Measurements from ENCODE around the gene RNPEP. TPM values are rescaled to one million over a fixed set of nuclear protein-coding genes. Genes with fewer than 3 reads are reported as not detected.
"Not testable (repeated sequence)": the region's sequence is repeated elsewhere in the genome, so short reads cannot be mapped to it uniquely, and the experiment has no call there.

RNPEP gene
- total RNA-seq, 1 donor from 2014 or later, result 18.7 TPM

GRCh38 chr1:202018468-202019234, 36.2 kb downstream of the RNPEP start:
- intact Hi-C loops (cut with DNase I), result no loop called here
- DNase-seq (ENCODE audit: missing footprints), result no peak
- ATAC-seq, result peak; percentile 27

- DNase-seq (ENCODE audit: missing footprints); intact Hi-C loops (cut with DNase I); ATAC-seq: not testable (repeated sequence)
These were observed 36.7 kb downstream of the RNPEP start for GRCh38 chr1:202019235-202019558.

DNA sequence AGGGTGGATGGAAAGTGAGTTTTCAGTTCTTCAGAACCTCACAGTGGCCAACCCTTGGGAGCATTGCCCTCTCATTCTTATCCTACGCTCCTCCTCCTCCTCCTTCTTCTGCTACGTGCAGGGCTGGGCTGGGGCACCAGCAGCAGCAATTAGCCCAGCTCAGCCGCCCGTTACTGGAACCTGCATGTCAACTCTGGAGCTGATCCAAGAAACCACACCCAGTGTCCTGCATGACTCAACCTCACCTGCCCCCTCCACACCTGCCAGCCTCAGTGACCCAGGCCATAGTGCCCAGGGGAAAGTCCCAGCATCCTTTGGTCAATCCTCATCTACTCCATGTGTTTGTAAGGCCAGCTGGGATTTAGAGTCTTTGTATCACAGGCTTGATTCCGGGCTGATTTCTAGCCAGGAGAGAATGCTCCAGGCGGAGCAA, 40.6 kb downstream of the RNPEP start:
- intact Hi-C loops (cut with DNase I), result no loop called here
- ATAC-seq (no peak), DNase-seq (ENCODE audit: missing footprints) (no peak)

GRCh38 chr1:202029171-202029665, 46.8 kb downstream of the RNPEP start:
- DNase-seq (ENCODE audit: missing footprints) (no peak), ATAC-seq (no peak)
- intact Hi-C loops (cut with DNase I), result no loop called here

- intact Hi-C loops (cut with DNase I), result no loop called here
- no peak for DNase-seq (ENCODE audit: missing footprints)
- ATAC-seq, result no peak
These were observed 47.3 kb downstream of the RNPEP start for GRCh38 chr1:202029727-202030126.

DNA sequence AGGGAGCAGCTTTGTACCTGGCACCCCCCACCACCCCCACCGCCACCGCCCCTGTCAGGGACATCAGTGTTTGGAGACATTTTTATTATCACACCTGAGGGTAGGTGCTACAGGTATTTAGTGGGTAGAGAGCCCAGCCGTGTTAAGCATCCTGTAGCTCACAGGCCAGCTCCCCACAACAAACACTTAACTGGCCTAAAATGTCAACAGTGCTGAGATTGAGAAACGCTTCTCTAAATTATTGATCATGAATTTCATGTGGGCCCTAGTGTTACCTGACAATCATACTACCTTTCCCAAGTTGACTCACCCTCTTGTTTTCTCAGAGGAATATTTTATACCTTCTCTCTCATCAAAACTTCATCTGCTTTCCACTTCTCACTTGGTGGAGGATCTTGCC, 49.3 kb downstream of the RNPEP start:
- ATAC-seq (no peak), DNase-seq (ENCODE audit: missing footprints) (no peak)
- intact Hi-C loops (cut with DNase I), result no loop called here

- intact Hi-C loops (cut with DNase I), result no loop called here
- no peak for DNase-seq (ENCODE audit: missing footprints)
- no peak for ATAC-seq
These were observed 51.8 kb downstream of the RNPEP start for GRCh38 chr1:202034149-202034682.

DNA sequence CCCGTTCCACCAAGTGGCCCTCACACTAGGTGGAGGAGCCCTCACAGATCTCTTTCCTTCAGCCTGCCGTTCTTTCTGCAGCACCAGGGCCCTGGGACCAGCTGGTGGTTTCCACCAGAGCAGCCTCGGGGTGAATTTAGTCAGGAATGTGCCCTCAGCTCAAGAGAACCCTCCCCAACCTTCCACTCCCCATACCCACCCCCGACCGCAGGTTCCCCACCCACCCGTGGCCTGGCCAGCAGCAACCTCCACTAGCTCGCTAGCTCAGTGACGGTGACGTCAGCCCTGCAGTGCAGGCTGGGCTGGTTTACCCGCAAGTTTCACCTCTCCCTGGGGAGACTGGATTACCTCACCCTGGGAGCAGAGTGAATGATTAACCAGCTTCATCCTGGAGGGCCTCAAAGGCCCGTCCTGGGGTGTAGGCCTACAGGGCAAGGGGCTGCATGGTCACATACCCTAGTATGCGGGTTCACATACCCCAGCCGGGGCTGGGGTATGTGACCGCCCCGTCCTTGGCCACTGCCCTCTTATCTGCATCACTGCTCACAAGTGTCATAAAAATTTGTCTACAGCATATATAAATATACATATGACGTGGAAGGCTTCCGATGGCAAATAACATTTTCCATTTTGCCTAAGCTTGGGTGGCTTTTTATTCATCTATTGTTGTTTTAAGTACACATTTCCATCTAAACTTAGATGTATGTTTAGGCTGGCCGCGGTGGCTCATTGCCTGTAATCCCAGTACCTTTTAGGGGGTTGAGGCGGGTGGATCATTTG, 52.4 kb downstream of the RNPEP start:
- intact Hi-C loops (cut with DNase I), result no loop called here
- DNase-seq (ENCODE audit: missing footprints) (peak; percentile 88), ATAC-seq (peak; percentile 95)

GRCh38 chr1:202036595-202037387, 54.3 kb downstream of the RNPEP start:
- ATAC-seq, result no peak
- no peak for DNase-seq (ENCODE audit: missing footprints)
- intact Hi-C loops (cut with DNase I), result no loop called here

- no peak for ATAC-seq
- DNase-seq (ENCODE audit: missing footprints), result no peak
- intact Hi-C loops (cut with DNase I), result no loop called here
These were observed 55.4 kb downstream of the RNPEP start for GRCh38 chr1:202037706-202038296.

DNA sequence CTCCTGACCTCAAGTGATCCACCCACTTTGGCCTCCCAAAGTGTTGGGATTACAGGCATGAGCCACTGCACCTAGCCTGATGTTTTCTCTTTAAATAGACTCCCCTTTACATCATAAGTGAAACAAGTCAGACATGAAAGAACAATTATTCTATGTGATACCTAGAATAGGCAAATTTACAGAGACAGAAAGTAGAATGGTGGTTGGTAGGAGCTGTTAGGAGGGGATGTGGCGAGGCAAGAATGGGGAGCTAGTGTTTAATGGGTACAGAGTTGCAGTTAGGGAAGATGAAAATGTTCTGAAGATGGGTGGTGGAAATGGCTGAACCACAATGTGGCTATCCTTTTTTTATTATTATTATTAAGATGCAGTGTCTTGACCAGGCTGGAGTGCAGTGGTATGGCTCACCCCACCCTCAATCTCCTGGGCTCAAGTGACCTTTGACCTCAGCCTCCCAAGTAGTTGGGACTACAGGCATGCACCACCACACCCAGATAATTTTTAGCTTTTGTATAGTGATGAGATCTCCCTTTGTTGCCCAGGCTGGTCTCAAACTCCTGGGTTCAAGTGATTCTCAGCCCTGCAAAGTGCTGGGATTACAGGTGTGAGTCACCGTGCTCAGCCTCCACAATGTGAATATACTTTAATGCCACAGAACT, 56.4 kb downstream of the RNPEP start:
- intact Hi-C loops (cut with DNase I), result no loop called here
- DNase-seq (ENCODE audit: missing footprints), result no peak
- no peak for ATAC-seq

DNA sequence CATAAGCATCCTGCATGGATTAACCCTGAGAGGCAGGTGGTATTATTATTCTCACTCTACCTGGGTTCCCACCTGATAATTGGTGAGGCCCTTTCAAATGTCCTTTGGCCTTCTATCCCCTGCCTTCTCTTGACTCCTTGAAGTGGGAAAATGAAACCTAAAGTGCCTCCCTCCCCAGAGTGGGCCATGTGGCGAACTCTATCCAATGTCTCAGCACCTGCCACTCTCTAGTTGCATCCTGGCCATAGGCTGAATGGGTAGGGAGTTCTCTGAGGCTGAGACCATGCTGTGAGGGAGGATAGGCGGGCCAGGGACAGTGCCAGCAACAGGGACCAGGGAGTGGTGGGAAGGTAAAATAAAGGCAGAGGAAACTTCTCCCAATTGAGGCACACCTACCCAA, 63.3 kb downstream of the RNPEP start:
- ATAC-seq, result no peak
- intact Hi-C loops (cut with DNase I), result no loop called here
- DNase-seq (ENCODE audit: missing footprints), result no peak

GRCh38 chr1:202046227-202046626, 63.8 kb downstream of the RNPEP start:
- DNase-seq (ENCODE audit: missing footprints) (no peak), ATAC-seq (no peak)
- intact Hi-C loops (cut with DNase I), result no loop called here

DNA sequence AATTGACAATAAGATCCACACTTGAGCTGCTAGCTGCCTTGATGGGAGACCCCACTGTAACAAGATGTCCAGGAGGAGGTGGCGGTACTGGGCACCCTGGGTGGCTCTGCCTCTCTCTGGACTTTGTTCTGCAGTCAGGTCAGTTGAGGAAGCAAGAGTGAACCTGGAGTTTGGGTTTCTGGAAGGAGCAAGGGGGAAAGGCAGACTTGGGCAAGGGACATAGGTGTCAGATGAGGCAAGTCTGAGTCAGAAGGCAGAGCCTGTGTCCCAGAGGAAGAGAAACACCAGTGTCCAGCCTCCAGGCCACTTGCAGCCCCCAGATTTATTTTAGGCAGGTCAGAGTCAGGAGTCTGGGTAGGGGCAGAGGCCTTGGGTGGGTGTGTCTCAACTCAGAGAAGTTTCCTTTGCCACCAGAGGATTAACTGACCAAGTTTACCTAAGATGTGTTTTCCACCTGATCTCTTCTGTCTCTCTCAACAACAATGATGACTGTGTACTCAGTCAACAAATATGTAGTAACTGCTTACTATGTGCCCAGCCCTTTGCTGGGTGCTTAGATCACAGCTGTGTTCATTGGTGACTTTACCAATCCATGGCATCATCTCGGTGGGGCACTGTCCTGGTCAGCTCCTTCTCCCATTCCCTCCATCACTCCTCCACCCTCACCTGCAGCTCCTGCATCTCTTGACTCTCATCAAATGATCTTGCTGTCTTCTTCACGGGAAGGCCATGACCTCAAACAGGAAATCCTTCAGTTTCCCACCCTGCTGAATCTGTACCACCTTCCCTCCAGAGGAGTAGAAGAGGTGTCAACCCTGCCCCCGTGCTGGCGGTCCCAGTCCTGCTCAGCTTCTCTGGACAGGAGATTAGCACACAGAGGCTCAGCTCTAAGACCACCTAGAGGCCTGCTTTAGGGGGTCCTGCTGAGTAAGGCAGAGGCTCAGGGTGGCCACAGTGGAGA, 64.6 kb downstream of the RNPEP start:
- DNase-seq (ENCODE audit: missing footprints), result no peak
- intact Hi-C loops (cut with DNase I), result no loop called here
- ATAC-seq, result no peak

DNA sequence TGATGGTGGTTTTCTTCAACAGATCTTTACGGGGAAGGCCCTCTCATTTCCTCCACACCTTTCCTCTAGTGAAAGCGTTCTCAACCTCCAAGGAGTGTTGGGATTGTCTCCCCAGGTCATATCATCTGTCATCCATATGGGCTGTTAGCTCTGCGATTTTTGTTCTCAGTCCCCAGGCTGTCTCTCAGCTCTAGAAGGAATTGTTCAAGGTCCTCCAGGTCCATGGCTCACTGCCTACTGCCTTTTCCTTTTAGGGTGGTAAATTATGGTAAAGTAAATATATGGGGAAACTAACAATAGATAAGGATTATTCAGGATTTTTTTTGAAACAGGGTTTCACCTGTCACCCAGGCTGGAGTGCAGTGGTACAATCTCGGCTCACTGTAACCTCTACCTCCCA, 65.5 kb downstream of the RNPEP start:
- intact Hi-C loops (cut with DNase I), result no loop called here
- DNase-seq (ENCODE audit: missing footprints) (no peak), ATAC-seq (no peak)

GRCh38 chr1:202049129-202049528, 66.7 kb downstream of the RNPEP start:
- ATAC-seq, result peak; percentile 60
- no peak for DNase-seq (ENCODE audit: missing footprints)
- intact Hi-C loops (cut with DNase I), result no loop called here

- DNase-seq (ENCODE audit: missing footprints) (no peak), ATAC-seq (no peak)
- intact Hi-C loops (cut with DNase I), result no loop called here
These were observed 71.6 kb downstream of the RNPEP start for GRCh38 chr1:202054094-202054493.
